Body of pancreas (tissue), 4 donors: Measurements from ENCODE around the gene DTYMK.

ENCODE experiments used
- CTCF ChIP-seq, 7 experiments: fragments of 450-650 bp in 4 of 7; fragments of 200-600 bp in 3 of 7; sonication (generic) in 3 of 7; IDR thresholded peaks; one replicate each; pipeline ENCODE4 v1.5.1; 2016 to 2019; ENCODE audit warnings: antibody characterized with exemption in 7 of 7
- POLR2A ChIP-seq, 3 donors: fragments of 450-650 bp; IDR thresholded peaks; one replicate each; pipeline ENCODE4 v1.6.1; 2016; ENCODE audit warnings: antibody characterized with exemption in 3 of 3, mild to moderate bottlenecking in 2 of 3

DNA sequence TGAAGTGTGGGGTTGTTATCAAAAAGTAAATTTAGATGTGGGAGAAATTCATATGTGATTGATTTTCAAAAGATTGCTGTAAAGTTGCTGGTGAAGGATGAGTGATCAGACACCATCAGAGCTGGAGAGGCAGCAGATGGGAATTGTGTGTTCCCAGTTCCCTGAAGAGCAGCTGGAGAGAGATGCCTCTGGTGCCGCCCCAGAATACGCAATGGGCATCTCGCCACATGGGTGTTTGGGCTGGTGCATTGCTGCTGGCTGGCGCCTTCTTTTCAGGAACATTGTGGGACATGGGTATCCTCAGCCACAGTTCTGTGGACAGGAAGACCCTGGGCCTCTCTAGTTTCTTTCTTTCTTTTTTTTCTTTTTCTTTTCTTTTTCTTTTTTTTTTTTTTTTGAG is 37.2 kb downstream of the DTYMK start:
- TF ChIP-seq CTCF (IDR thresholded peaks at IDR 0.05) = no peak
- no peak for TF ChIP-seq POLR2A (IDR thresholded peaks at IDR 0.05)
